GM18499 (cell line): ENCODE measurements around the gene PLA2G4C.

Source experiments
- ATAC-seq: cut with Tn5 transposase; IDR thresholded peaks from one replicate; pipeline ENCODE4 v1.9.1; 2021; ENCODE audit warnings: moderate number of reproducible peaks; ENCODE audit not compliant: insufficient read depth, unreplicated experiment

PLA2G4C gene, protein sequence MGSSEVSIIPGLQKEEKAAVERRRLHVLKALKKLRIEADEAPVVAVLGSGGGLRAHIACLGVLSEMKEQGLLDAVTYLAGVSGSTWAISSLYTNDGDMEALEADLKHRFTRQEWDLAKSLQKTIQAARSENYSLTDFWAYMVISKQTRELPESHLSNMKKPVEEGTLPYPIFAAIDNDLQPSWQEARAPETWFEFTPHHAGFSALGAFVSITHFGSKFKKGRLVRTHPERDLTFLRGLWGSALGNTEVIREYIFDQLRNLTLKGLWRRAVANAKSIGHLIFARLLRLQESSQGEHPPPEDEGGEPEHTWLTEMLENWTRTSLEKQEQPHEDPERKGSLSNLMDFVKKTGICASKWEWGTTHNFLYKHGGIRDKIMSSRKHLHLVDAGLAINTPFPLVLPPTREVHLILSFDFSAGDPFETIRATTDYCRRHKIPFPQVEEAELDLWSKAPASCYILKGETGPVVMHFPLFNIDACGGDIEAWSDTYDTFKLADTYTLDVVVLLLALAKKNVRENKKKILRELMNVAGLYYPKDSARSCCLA

GRCh38 chr19:48110350-48110966 is at the start of gene PLA2G4C:
PLA2G4C (minus strand) TSS chr19:48110817; CDS start chr19:48106529, 4,288 bp downstream.
- no peak for ATAC-seq

GRCh38 chr19:48158210-48158790 is 47.7 kb upstream of the PLA2G4C start:
- no peak for ATAC-seq

- ATAC-seq, result no peak
These were observed 43.4 kb upstream of the PLA2G4C start for GRCh38 chr19:48154003-48154402.

GRCh38 chr19:48152551-48152950 is 41.9 kb upstream of the PLA2G4C start:
- ATAC-seq, result no peak

GRCh38 chr19:48149430-48149829 is 38.8 kb upstream of the PLA2G4C start:
- ATAC-seq, result no peak

- ATAC-seq, result no peak
These were observed 38.0 kb upstream of the PLA2G4C start for GRCh38 chr19:48148576-48148975.

DNA sequence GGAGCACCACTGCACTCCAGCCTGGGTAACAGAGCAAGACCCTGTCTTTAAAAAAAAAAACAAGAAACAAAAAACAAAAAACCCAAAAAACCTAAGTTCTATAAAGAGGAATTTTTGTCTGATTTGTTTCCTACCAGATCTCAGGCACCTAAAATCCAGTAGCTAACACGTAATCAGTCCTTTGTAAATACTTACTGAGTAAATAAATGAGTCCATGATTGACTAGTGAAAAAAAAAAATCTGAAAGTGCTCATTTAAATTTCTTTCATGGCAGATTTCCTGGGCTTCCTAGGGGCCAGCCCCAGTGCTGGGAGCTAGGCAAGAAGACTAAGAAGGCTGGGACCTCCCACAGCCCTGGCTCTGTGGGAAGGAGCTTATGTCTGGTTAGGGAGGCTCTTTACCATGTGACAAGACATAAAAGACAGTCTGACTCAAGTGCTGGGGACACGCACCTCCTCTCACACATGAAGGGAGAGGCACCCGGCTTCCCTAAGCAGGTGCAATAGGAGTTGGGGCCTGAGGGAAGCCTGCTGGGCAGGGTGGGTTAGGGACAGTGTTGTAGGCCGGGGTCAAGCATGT is 37.1 kb upstream of the PLA2G4C start:
- ATAC-seq, result no peak

GRCh38 chr19:48139053-48139452 is 28.4 kb upstream of the PLA2G4C start:
- no peak for ATAC-seq

DNA sequence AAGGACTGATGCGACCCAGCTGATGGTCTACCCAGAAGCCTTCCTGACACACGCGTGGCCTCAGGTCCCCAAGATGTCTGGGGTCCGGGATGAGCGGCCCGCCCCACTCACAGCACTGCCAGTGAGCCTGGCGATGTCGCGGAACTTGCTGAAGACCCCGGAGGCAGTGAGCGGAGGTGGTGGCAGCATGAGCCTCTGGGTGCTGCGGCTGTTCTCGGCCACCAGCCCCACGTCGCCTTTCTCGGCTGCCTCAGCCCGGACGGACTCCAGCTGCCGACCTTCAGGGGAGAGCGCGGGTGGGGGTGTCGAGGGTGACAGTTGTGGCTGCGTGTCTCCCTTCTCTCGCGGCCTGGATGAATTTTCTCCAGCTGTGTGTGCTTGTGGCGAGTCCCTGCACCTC is 26.8 kb upstream of the PLA2G4C start:
- no peak for ATAC-seq

DNA sequence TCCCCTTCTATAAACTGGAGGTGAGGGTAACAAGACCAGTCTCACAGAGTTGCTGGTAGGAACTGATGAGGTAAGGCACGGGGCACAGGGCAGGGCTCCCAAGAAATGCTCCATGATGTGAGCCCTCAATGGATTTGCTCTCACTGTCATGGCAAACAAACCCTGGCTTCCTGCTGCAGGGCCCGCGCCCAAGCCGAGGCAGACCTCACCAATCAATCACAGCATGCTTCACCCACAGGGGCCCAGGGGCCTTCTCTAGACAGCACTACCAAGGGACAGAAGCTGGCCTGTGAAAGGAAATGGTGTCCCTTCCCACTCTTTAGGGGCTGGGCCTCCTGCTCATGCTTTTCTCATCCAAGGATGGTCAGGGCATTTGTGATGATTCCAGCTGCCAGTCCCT is 25.9 kb upstream of the PLA2G4C start:
- no peak for ATAC-seq

DNA sequence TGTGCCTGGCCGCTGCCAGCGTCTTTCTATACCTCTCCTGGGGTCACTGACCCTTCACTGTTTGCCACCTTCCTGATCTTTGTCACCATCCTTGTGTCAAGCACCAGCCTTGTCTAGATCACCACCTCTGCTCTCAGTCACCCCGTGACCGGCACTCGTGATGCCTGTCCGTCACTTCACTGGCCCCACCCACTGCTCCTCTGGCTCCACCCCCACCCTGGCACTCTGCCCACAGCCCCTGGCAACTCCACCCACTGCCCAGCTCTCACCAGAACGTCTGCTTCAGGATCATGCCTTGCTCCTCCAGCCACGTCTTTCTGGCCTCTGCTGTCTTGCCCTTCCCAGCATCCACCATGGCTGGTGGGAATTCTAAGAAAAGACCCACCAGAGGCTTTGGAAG is 24.8 kb upstream of the PLA2G4C start:
- no peak for ATAC-seq

DNA sequence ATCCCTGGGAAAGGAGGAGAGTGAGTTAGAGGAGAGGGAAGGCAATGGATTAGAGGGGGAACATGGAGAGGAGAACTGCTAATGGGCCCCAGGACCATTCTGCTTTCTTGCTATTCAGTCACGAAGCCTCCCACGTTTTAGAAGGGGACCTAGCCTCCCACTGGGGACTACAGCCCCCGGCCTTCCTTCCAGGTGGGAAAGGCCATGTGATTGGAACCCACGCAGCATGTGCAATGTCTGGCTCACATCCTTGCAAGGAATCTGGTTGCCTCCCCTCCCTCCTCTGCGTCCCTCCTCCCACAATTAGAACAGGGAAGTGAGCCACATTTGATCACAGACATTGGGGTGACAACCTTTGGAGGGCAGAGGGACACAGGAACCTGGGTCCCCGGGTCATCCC is 22.5 kb upstream of the PLA2G4C start:
- no peak for ATAC-seq

DNA sequence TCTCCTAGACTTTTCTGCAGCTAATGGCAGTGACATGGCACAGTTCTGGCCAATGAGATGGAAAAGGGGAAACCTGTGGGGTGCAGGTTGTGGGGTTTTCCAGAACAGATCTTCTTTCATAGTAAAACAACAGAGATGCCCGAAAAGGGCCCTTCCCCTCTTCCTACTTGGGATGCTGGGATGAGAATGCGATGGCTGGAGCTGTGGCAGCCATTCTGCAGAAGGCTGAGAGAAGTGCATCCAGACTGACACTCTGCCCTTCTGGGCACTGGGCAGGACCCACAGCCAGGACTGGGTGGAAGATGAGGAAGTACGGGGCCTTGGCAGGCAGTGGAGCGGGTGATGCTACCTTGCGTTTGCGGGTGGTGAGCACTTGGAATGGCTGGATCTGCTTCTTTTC is 16.9 kb upstream of the PLA2G4C start:
- ATAC-seq, result no peak

DNA sequence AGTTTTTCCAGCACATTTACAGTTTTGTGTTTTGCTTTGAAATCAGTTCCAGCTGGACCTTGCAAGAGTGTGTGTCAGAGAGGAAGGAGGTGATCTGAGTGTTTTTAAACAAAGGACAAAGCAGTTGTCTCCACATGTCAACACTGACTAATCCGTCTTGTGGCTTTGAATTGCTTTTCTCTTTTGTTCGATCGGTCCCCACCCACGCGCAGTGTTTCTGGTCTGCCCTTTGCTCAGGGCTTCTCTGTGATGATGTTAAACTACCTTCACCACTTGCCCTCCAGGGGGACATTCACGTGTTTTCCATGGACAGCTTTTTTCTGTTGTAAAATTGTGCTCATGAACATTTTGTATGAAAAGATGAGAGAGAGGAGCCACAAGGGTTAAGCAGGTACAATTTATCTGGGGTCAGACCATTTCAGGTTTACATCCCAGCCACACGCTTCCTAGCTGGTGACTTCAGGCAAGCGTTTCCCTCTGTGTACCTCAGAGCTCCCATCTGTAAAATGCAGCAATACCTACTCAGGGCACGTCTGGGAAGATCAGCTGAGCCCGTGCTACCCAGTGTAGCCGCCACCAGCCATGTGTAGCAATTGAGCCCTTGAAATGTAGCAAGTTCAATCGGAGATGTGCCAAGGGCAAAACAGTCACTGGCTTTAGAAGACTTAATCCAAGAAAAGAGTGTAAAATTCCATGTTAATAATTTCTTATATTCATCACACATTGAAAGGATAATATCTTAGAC is 13.5 kb upstream of the PLA2G4C start:
- no peak for ATAC-seq

GRCh38 chr19:48122421-48122820 is 11.8 kb upstream of the PLA2G4C start:
- ATAC-seq, result no peak

DNA sequence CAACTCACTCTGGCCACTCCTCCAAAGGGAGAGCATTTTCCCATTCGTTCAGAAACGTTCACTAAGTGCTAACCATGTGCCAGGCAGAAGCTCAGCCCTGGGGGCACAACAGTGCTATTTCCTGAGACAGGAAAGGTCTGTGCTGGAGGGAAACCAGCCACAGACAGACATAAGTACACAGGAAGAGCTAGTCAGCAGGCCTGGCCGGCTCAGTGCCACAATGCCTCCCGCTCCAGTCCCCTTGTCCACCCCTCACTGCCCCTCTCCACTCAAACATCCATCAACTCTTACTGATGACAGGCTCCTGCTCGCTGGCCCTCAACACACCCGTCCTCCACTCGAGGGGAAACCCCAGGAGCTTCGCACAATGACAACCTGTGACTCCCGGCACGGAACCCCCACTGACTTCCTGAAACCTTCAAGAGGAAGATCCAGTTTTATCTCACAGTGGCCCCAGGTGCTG is 11.3 kb upstream of the PLA2G4C start:
- ATAC-seq, result no peak

DNA sequence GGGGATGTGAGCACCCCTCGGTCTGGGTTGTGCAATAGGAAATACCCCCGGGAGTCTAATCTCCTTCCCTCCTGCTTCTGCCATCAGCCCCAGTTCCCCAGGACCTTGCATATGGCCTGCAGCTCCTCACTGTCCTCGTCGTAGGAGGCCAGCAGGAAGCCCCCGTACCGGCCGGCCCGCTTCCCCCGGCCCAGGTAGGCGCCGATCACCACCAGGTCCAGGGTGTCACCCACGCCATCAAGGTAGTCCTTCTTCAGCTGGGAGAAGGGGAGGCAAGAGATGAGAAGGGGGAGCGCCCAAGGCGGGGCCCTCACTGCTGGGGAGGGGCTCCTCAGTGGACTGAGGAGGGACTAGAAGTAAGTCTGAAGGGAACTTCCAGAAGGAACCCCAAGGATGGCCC is 10.4 kb upstream of the PLA2G4C start:
- no peak for ATAC-seq

GRCh38 chr19:48120505-48120904 is 9.9 kb upstream of the PLA2G4C start:
- no peak for ATAC-seq

DNA sequence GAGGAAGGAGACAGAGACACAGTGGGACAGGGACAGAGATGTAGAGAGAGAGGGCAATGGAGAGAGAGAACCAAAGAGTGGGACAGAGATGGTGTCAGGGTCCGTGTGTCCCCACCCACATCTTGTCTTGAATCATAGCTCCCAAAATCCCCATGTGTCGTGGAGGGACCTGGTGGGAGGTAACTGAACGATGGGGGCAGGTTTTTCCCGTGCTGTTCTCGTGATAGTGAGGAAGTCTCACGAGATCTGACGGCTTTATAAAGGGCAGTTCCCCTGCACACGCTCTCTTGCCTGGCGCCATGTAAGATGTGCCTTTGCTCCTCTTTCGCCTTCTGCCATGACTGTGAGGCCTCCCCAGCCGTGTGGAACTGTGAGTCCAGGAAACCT is 7.5 kb upstream of the PLA2G4C start:
- ATAC-seq, result no peak

- no peak for ATAC-seq
These were observed 7.0 kb upstream of the PLA2G4C start for GRCh38 chr19:48117515-48118130.
